ENCODE results near the gene STK32C.

The STK32C gene

GRCh38 chr10:132293201-132293812 lies 14.4 kb downstream of the STK32C start:
- TF ChIP-seq FOXP2 (optimal IDR thresholded peaks at IDR 0.05; ENCODE audit: borderline replicate concordance, extremely low read depth, extremely low read length, insufficient read depth) (no peak), SIN3A (IDR thresholded peaks at IDR 0.05; ENCODE audit: borderline replicate concordance, insufficient read depth, low read length) (no peak), POLR2AphosphoS5 (IDR thresholded peaks at IDR 0.05; ENCODE audit: low read depth, low read length) (no peak), TAF1 (IDR thresholded peaks at IDR 0.05; ENCODE audit: borderline replicate concordance, insufficient read depth, low read length) (no peak)
- TF ChIP-seq, protein P1, sequence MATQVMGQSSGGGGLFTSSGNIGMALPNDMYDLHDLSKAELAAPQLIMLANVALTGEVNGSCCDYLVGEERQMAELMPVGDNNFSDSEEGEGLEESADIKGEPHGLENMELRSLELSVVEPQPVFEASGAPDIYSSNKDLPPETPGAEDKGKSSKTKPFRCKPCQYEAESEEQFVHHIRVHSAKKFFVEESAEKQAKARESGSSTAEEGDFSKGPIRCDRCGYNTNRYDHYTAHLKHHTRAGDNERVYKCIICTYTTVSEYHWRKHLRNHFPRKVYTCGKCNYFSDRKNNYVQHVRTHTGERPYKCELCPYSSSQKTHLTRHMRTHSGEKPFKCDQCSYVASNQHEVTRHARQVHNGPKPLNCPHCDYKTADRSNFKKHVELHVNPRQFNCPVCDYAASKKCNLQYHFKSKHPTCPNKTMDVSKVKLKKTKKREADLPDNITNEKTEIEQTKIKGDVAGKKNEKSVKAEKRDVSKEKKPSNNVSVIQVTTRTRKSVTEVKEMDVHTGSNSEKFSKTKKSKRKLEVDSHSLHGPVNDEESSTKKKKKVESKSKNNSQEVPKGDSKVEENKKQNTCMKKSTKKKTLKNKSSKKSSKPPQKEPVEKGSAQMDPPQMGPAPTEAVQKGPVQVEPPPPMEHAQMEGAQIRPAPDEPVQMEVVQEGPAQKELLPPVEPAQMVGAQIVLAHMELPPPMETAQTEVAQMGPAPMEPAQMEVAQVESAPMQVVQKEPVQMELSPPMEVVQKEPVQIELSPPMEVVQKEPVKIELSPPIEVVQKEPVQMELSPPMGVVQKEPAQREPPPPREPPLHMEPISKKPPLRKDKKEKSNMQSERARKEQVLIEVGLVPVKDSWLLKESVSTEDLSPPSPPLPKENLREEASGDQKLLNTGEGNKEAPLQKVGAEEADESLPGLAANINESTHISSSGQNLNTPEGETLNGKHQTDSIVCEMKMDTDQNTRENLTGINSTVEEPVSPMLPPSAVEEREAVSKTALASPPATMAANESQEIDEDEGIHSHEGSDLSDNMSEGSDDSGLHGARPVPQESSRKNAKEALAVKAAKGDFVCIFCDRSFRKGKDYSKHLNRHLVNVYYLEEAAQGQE (IDR thresholded peaks at IDR 0.05; ENCODE audit: insufficient read depth in 1 of 2, low read depth in 2 of 2, low read length in 2 of 2) = no peak

DNA sequence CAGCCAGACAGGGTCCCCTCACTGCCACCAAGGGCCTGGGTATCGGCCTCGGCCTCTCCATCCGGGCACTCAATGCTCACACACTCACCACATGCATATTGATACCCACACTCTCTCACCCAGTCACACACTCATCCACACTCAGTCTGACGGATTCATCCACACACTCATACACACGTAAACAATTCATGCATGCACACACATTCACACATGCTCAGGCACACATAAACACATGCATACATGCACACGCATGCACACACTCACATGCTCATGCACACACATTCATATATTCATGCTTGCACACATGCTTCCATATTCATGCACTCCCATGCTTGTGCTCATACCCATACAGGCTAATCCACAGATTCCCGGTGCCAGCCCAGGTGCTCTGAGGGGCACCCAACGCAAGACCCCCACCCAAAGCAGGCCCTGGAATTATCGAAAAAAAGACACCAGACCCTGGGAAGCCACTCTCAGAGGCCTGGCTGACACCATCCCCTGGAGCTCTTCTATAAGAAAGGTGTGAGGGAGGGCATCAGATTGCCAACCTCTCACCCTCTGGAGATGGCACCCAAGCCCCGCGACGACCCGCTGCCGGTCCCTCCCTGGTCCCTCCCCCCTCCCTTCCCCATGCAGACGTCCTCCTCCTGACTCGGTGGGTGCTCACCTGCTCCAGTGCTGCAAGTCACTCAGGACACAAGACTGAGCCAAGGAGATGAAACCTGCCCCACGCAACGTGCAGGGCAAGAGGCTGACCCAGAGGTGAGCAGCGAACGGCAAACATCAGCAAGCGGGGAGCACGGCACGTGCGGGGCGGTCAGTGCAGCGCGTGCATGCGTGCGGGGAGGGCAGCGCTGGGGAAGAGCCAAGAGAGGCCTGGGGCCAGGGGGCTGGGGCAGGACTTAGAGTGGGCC lies 15.2 kb downstream of the STK32C start:
- no peak for TF ChIP-seq POLR2AphosphoS5 (IDR thresholded peaks at IDR 0.05; ENCODE audit: low read depth, low read length)
- TF ChIP-seq TAF1 (IDR thresholded peaks at IDR 0.05; ENCODE audit: borderline replicate concordance, insufficient read depth, low read length) = no peak
- TF ChIP-seq SIN3A (IDR thresholded peaks at IDR 0.05; ENCODE audit: borderline replicate concordance, insufficient read depth, low read length) = no peak
- TF ChIP-seq, protein P1 (IDR thresholded peaks at IDR 0.05; ENCODE audit: insufficient read depth in 1 of 2, low read depth in 2 of 2, low read length in 2 of 2) = no peak
- no peak for TF ChIP-seq FOXP2 (optimal IDR thresholded peaks at IDR 0.05; ENCODE audit: borderline replicate concordance, extremely low read depth, extremely low read length, insufficient read depth)

DNA sequence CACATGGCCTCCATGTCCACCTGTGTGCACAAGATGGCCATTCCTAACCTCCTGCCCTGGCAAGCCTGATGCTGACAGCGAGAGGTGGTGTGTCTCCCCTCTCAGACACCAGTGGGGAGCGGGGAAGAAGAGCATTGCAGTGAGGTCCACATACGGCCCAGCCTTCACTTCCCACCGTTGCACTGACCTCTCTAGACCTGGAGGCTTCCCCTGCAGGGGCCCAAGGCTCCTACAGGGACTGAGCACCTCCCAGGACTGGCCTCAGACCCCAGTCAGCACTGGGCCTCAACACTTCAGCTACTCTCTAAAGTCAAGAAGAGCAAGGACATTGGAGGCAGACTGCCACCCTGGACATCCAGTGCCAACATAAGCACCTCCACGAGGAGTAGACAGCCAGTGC lies 15.9 kb downstream of the STK32C start:
- TF ChIP-seq FOXP2 (optimal IDR thresholded peaks at IDR 0.05; ENCODE audit: borderline replicate concordance, extremely low read depth, extremely low read length, insufficient read depth) (no peak), SIN3A (IDR thresholded peaks at IDR 0.05; ENCODE audit: borderline replicate concordance, insufficient read depth, low read length) (no peak), TAF1 (IDR thresholded peaks at IDR 0.05; ENCODE audit: borderline replicate concordance, insufficient read depth, low read length) (no peak), POLR2AphosphoS5 (IDR thresholded peaks at IDR 0.05; ENCODE audit: low read depth, low read length) (no peak)
- TF ChIP-seq, protein P1 (IDR thresholded peaks at IDR 0.05; ENCODE audit: insufficient read depth in 1 of 2, low read depth in 2 of 2, low read length in 2 of 2) = no peak

GRCh38 chr10:132290631-132291030 lies 17.1 kb downstream of the STK32C start:
- no peak for TF ChIP-seq SIN3A (IDR thresholded peaks at IDR 0.05; ENCODE audit: borderline replicate concordance, insufficient read depth, low read length)
- TF ChIP-seq, protein P1 (IDR thresholded peaks at IDR 0.05; ENCODE audit: insufficient read depth in 1 of 2, low read depth in 2 of 2, low read length in 2 of 2) = no peak
- no peak for TF ChIP-seq FOXP2 (optimal IDR thresholded peaks at IDR 0.05; ENCODE audit: borderline replicate concordance, extremely low read depth, extremely low read length, insufficient read depth)
- no peak for TF ChIP-seq TAF1 (IDR thresholded peaks at IDR 0.05; ENCODE audit: borderline replicate concordance, insufficient read depth, low read length)
- TF ChIP-seq POLR2AphosphoS5 (IDR thresholded peaks at IDR 0.05; ENCODE audit: low read depth, low read length) = no peak

Measured in PFSK-1 (cell line).